Endothelial cell of umbilical vein (primary cell): ENCODE measurements around the gene PSG6. TPM values are rescaled to one million over a fixed set of nuclear protein-coding genes. Genes with fewer than 3 reads are reported as not detected.
"Not testable (repeated sequence)": the region's sequence is repeated elsewhere in the genome, so short reads cannot be mapped to it uniquely, and the experiment has no call there.

Experiments used
- BruUV-seq: library from RNA; stranded (reverse); fragments of 400-500 nt; replicated peaks from 2 replicates; lab custom pipeline; 2021; lab: Mats Ljungman, UMichigan
- CTCF ChIA-PET: fragments of 300-600, 350-600 bp; sonication (Branson Sonifier 250); formaldehyde crosslinking; loops from one replicate; lab custom pipeline; 2021; ENCODE audit warnings: antibody characterized with exemption, inconsistent platforms; lab: Charles Lee
- POLR2A ChIA-PET: fragments of 300-600, 350-600 bp; sonication (Branson Sonifier 250); formaldehyde crosslinking; loops from one replicate; lab custom pipeline; 2021; ENCODE audit warnings: antibody characterized with exemption, inconsistent platforms; lab: Charles Lee
- DNase-seq: peaks from one replicate; pipeline ENCODE4 v3.0.0-alpha.2; 2011; ENCODE audit warnings: low read depth, low spot score
- FAIRE-seq: peaks from 2 replicates; lab custom pipeline; 2011; peaks lifted over from hg19 to GRCh38; lab: Jason Lieb, UNC
- H2AFZ ChIP-seq: 2 replicates; pipeline ENCODE4 v1.6.0; 2012; ENCODE audit warnings: low read depth, low read length, control low read depth, inconsistent platforms
- H3K27ac ChIP-seq: 2 replicates; pipeline ENCODE4 v1.5.1; 2011; ENCODE audit warnings: low read depth, mild to moderate bottlenecking, control low read depth, low read length, moderate library complexity; ENCODE audit not compliant: insufficient read depth
- H3K27me3 ChIP-seq, 2 experiments: 2 replicates each; pipeline versions ENCODE4 v1.6.0 to v1.6.1; 2011; ENCODE audit warnings: low read length in 2 of 2, mixed read lengths in 1 of 2; ENCODE audit not compliant: control insufficient read depth in 2 of 2, insufficient read depth in 2 of 2
- H3K36me3 ChIP-seq, 2 experiments: 2 replicates in 1 of 2; 3 replicates in 1 of 2; pipeline ENCODE4 v1.5.1; 2011; ENCODE audit warnings: low read length in 2 of 2, mild to moderate bottlenecking in 1 of 2, moderate library complexity in 1 of 2; ENCODE audit not compliant: control insufficient read depth in 2 of 2, insufficient read depth in 2 of 2; ENCODE audit errors: extremely low read depth in 1 of 2
- H3K4me1 ChIP-seq: 3 replicates; pipeline ENCODE4 v1.5.1; 2011; ENCODE audit warnings: mild to moderate bottlenecking, low read length; ENCODE audit not compliant: control insufficient read depth, insufficient read depth; ENCODE audit errors: extremely low read depth
- H3K4me2 ChIP-seq: 2 replicates; pipeline ENCODE4 v1.6.1; 2011; ENCODE audit warnings: low read length, control low read depth, mixed read lengths; ENCODE audit not compliant: insufficient read depth
- H3K4me3 ChIP-seq, 3 experiments: fragments of 200-600 bp in 1 of 3; sonication (generic), shearing (Covaris generic) in 1 of 3; replicated peaks in 1 of 3; 2 replicates each; pipeline ENCODE4 v1.5.1; 2011 to 2016; ENCODE audit warnings: control low read depth in 3 of 3, low read length in 3 of 3, mild to moderate bottlenecking in 2 of 3, inconsistent platforms in 1 of 3, low read depth in 1 of 3, moderate library complexity in 1 of 3; ENCODE audit not compliant: insufficient read depth in 1 of 3
- H3K79me2 ChIP-seq: 2 replicates; pipeline ENCODE4 v1.6.0; 2012; ENCODE audit warnings: low read length, inconsistent platforms; ENCODE audit not compliant: control insufficient read depth, insufficient read depth
- H3K9ac ChIP-seq: replicated peaks from 2 replicates; pipeline ENCODE3; 2011; ENCODE audit warnings: low read length, control low read depth; ENCODE audit not compliant: insufficient read depth; ENCODE audit errors: extremely low read depth
- H3K9me1 ChIP-seq: replicated peaks from 3 replicates; pipeline ENCODE4 v1.6.0; 2011; ENCODE audit warnings: mild to moderate bottlenecking, low read length; ENCODE audit not compliant: control insufficient read depth, insufficient read depth; ENCODE audit errors: extremely low read depth
- H3K9me3 ChIP-seq: replicated peaks from 2 replicates; pipeline ENCODE4 v1.5.1; 2012; ENCODE audit warnings: low read length, inconsistent platforms; ENCODE audit not compliant: control insufficient read depth, insufficient read depth
- H4K20me1 ChIP-seq: replicated peaks from 2 replicates; pipeline ENCODE3; 2011; ENCODE audit warnings: mild to moderate bottlenecking, low read length; ENCODE audit not compliant: control insufficient read depth, insufficient read depth; ENCODE audit errors: extremely low read depth
- dilution Hi-C: fragments of 300-500 bp; cut with MboI; formaldehyde crosslinking; loops from one replicate; pipeline ENCODE4 v1.15.0; 2019; ENCODE audit warnings: low sequenced_read_pairs; ENCODE audit not compliant: extremely low pct_ligation_motif_present
- intact Hi-C: fragments of 100-400 bp; cut with micrococcal nuclease; formaldehyde crosslinking; loops from one replicate; pipeline ENCODE4 v1.10.0; 2022
- polyA plus RNA-seq, 4 experiments: library from polyadenylated mRNA; depleted of rRNA in 3 of 4; stranded (reverse) in 3 of 4; unstranded in 1 of 4; fragments of >200 nt; gene quantifications; 2 replicates each; pipeline versions ENCODE4 v1.2.1 to v1.2.3, GENCODE V29; 2011 to 2012; ENCODE audit warnings: missing spikeins in 1 of 4
- total RNA-seq: library from RNA; stranded (reverse); gene quantifications from 2 replicates; pipeline ENCODE4 v1.2.3, GENCODE V29; 2021

PSG6 gene
- total and polyA plus RNA-seq, 2 donors (not counting 3 experiments of a cell fraction or from before 2014, with no cell fraction given), result not detected

DNA sequence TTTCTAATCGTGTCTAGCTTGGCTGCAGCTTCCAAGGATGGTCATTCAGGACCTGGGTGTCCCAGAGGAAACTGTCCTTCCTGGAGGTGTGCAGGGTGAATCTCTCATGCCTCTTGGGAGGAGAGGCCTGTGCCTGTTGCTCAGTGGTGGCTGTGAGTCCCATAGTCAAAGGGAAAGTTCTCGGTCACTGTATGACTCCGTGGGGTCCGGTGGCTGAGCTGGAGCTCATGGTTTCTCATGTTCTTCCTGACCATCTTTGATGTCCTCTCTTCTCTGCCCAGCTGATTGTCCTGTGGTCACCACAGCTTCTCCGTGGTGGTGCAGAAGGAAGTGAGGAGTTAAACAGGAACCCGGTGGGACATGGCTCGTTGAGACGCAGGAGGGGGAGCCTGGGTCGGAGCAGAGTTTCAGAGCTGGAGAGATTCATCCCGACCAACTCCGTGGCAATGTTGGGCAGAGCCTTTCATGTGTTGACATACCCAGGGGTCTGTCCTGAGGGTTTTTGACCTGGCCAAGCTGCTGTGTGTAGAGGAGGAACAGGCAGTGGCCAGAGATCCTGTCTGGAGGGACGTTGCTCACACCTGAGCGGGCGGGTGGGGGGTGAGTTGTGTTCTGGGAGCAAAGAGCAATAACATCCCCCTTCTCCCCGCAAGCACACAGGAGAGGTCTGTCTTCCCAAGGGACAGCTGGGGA, 829 bp upstream of the PSG6 start:
- BruUV-seq, POLR2A ChIA-PET: not testable (repeated sequence)

DNA sequence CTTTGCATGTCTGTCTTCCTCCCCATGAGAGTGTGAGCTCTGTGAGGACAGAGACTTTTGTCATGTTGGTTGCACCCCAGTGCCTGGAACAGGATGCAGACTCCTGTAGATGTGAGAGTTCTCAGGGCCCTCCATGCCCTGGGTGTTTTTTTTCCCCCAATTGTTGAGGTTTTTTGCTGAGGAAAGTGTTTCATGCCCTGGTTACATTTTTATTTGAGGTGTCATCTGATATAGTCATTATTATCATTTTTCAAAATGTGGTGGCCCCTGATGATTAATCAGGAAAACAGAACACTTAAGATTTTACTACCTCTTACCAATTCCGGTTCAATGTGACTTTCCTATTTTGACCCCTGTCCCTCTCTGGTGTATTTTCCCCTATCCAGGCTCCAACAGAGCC, 763 bp downstream of the PSG6 start:
- FAIRE-seq, H3K4me3 ChIP-seq, H3K9me3 ChIP-seq, intact Hi-C loops, CTCF ChIA-PET, dilution Hi-C loops, H3K79me2 ChIP-seq, H3K36me3 ChIP-seq, POLR2A ChIA-PET, BruUV-seq, H3K27me3 ChIP-seq, H3K27ac ChIP-seq, H2AFZ ChIP-seq, H3K4me2 ChIP-seq, DNase-seq, H4K20me1 ChIP-seq, H3K9ac ChIP-seq, H3K9me1 ChIP-seq, H3K4me1 ChIP-seq: not testable (repeated sequence)

More for the DNA sequence above, 829 bp upstream of the PSG6 start:
- H3K9me1 ChIP-seq, intact Hi-C loops, H4K20me1 ChIP-seq, CTCF ChIA-PET, H3K9me3 ChIP-seq, dilution Hi-C loops, FAIRE-seq, H3K27ac ChIP-seq, H3K4me3 ChIP-seq, H3K79me2 ChIP-seq, DNase-seq, H2AFZ ChIP-seq, H3K36me3 ChIP-seq, H3K9ac ChIP-seq, H3K4me2 ChIP-seq, H3K4me1 ChIP-seq, H3K27me3 ChIP-seq: not testable (repeated sequence)

DNA sequence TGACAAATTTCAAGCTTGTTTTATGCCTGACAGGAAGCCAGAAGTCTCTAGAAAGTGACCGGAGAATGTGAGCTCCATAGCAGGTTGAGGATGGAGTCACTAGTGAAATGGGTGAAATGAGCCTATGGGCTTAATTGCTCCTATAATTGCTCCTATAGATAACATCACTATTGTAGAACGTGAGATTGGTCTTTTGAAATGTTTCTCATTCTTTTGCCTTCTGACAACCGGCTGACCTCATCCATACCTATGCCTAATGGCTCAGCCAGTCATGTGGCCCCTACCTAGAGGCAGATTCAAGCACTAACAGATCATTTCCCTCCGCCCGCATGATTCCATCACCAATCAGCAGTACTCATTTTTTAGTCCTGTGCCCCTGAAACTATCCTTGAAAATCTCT, 4.2 kb downstream of the PSG6 start:
- H3K27ac ChIP-seq, H3K79me2 ChIP-seq, H2AFZ ChIP-seq, BruUV-seq, dilution Hi-C loops, H3K36me3 ChIP-seq, CTCF ChIA-PET, H3K9me1 ChIP-seq, DNase-seq, H3K9ac ChIP-seq, H4K20me1 ChIP-seq, POLR2A ChIA-PET, H3K4me1 ChIP-seq, FAIRE-seq, H3K4me2 ChIP-seq, H3K9me3 ChIP-seq, H3K27me3 ChIP-seq, H3K4me3 ChIP-seq, intact Hi-C loops: not testable (repeated sequence)

DNA sequence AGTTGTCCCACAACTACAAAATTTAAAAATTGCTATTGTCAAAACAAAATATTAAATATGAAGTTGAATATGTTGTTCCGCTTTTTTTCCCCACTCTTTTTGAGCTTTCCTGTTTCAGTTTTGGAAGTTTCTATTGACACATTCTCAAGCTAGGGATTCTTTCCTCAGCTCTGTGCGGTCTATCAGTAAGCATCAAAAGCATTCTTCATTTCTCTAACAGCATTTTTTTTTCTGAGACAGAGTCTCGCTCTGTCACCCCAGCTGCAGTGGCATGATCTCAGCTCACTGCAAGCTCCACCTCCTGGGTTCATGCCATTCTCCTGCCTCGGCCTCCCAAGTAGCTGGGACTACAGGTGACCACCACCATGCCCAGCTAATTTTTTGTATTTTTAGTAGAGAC, 4.8 kb downstream of the PSG6 start:
- dilution Hi-C loops, H3K4me1 ChIP-seq, H3K9me1 ChIP-seq, POLR2A ChIA-PET, H3K4me2 ChIP-seq, intact Hi-C loops, CTCF ChIA-PET, H3K36me3 ChIP-seq, H3K79me2 ChIP-seq, FAIRE-seq, H3K9me3 ChIP-seq, H3K9ac ChIP-seq, H3K4me3 ChIP-seq, H3K27ac ChIP-seq, H3K27me3 ChIP-seq, BruUV-seq, H2AFZ ChIP-seq, DNase-seq, H4K20me1 ChIP-seq: not testable (repeated sequence)
